Measurements from ENCODE around the gene FAM47A.

The FAM47A gene

GRCh38 chrX:34132028-34132427 lies at the start of gene FAM47A:
TSS of gene FAM47A (minus strand) at chrX:34132314. CDS start at chrX:34132278, 36 bp downstream.
- no peak for DNase-seq

GRCh38 chrX:34147345-34147744 lies 15.2 kb upstream of the FAM47A start:
- DNase-seq, result no peak

- no peak for DNase-seq
These were observed 14.8 kb upstream of the FAM47A start for GRCh38 chrX:34146906-34147305.

- no peak for DNase-seq
These were observed 12.1 kb upstream of the FAM47A start for GRCh38 chrX:34144246-34144645.

GRCh38 chrX:34140816-34141215 lies 8.7 kb upstream of the FAM47A start:
- no peak for DNase-seq

GRCh38 chrX:34130980-34131744 lies 952 bp downstream of the FAM47A start:
- no peak for DNase-seq

GRCh38 chrX:34130501-34130900 lies 1.6 kb downstream of the FAM47A start:
- DNase-seq, result no peak

GRCh38 chrX:34126011-34126410 lies 6.1 kb downstream of the FAM47A start:
- DNase-seq, result no peak

GRCh38 chrX:34119122-34119521 lies 13.0 kb downstream of the FAM47A start:
- DNase-seq, result no peak

- no peak for DNase-seq
These were observed 19.7 kb downstream of the FAM47A start for GRCh38 chrX:34112459-34112858.

Data from GF-D8 (cell line).